OCI-LY1 (cell line): ENCODE data around the gene PTPRQ.

Experiments used
- H2AFZ ChIP-seq: fragments of 200-600 bp; sonication (generic), shearing (Covaris generic); 2 replicates; pipeline ENCODE4 v1.6.0; 2014; ENCODE audit warnings: antibody characterized with exemption, mild to moderate bottlenecking, low read length
- H3F3A ChIP-seq: fragments of 200-600 bp; sonication (generic), shearing (Covaris generic); 2 replicates; pipeline ENCODE4 v1.6.0; 2014; ENCODE audit warnings: mild to moderate bottlenecking, antibody characterized with exemption, low read length, moderate library complexity; ENCODE audit not compliant: insufficient read depth
- H3K27ac ChIP-seq: fragments of 200-600 bp; sonication (generic); 2 replicates; pipeline ENCODE4 v1.5.1; 2014; ENCODE audit warnings: low read length, mixed run types, mild to moderate bottlenecking, low read depth; ENCODE audit not compliant: poor library complexity, severe bottlenecking
- H3K27me3 ChIP-seq: fragments of 200-600 bp; sonication (generic); 2 replicates; pipeline ENCODE4 v1.6.0; 2014; ENCODE audit warnings: antibody characterized with exemption, mild to moderate bottlenecking, low read length, moderate library complexity; ENCODE audit not compliant: insufficient read depth
- H3K36me3 ChIP-seq: fragments of 200-600 bp; sonication (generic); 2 replicates; pipeline ENCODE4 v1.6.1; 2014; ENCODE audit warnings: mild to moderate bottlenecking, antibody characterized with exemption, low read length, moderate library complexity, mixed read lengths; ENCODE audit not compliant: insufficient read depth
- H3K4me1 ChIP-seq: fragments of 200-600 bp; sonication (generic); 2 replicates; pipeline ENCODE4 v1.5.1; 2014; ENCODE audit warnings: mild to moderate bottlenecking, low read length, moderate library complexity; ENCODE audit not compliant: insufficient read depth, severe bottlenecking
- H3K4me2 ChIP-seq: fragments of 200-600 bp; sonication (generic), shearing (Covaris generic); 2 replicates; pipeline ENCODE4 v1.6.1; 2014; ENCODE audit warnings: low read length
- H3K4me3 ChIP-seq: fragments of 200-600 bp; sonication (generic); 2 replicates; pipeline ENCODE4 v1.5.1; 2014; ENCODE audit warnings: low read length, low read depth, mild to moderate bottlenecking, mixed read lengths; ENCODE audit not compliant: poor library complexity, severe bottlenecking
- H3K79me2 ChIP-seq: fragments of 200-600 bp; shearing (Covaris generic); 2 replicates; pipeline ENCODE4 v1.6.1; 2016; ENCODE audit warnings: mixed run types, low read length, mixed read lengths; ENCODE audit not compliant: insufficient read depth
- H3K9ac ChIP-seq: fragments of 200-600 bp; sonication (generic), shearing (Covaris generic); 2 replicates; pipeline ENCODE4 v1.6.1; 2014; ENCODE audit warnings: mild to moderate bottlenecking, low read length, mixed read lengths
- H3K9me2 ChIP-seq: fragments of 200-600 bp; sonication (generic), shearing (Covaris generic); 2 replicates; pipeline ENCODE4 v1.6.1; 2014; ENCODE audit warnings: low read depth, mild to moderate bottlenecking, low read length, mixed read lengths
- H3K9me3 ChIP-seq: fragments of 200-600 bp; shearing (Covaris generic); 2 replicates; pipeline ENCODE4 v1.6.1; 2014; ENCODE audit warnings: low read length, mixed read lengths
- H4K20me1 ChIP-seq: fragments of 200-600 bp; sonication (generic), shearing (Covaris generic); 2 replicates; pipeline ENCODE4 v1.6.0; 2016; ENCODE audit warnings: mild to moderate bottlenecking, low read length; ENCODE audit not compliant: insufficient read depth
- CTCF ChIP-seq: fragments of 200-600 bp; sonication (generic), shearing (Covaris generic); IDR thresholded peaks from 2 replicates; pipeline ENCODE4 v1.5.1; 2017; ENCODE audit warnings: mild to moderate bottlenecking, antibody characterized with exemption, low read length, moderate library complexity, mixed read lengths
- EZH2 ChIP-seq: fragments of 200-600 bp; sonication (generic), shearing (Covaris generic); IDR thresholded peaks from 2 replicates; pipeline ENCODE4 v1.8.0; 2017; ENCODE audit warnings: borderline replicate concordance, mixed run types, mild to moderate bottlenecking, antibody characterized with exemption, low read length, moderate library complexity, mixed read lengths

Gene PTPRQ

GRCh38 chr12:80655751-80656150 lies 211.7 kb downstream of the PTPRQ start:
- H3K27ac ChIP-seq: no peak overlapping the region
- no peak overlapping the region for H3K4me2 ChIP-seq
- H3K4me1 ChIP-seq: no peaks in the 10 kb centered on the region
- H3K9ac ChIP-seq: no peak overlapping the region
- no peaks in the 10 kb centered on the region for H3K9me2 ChIP-seq
- TF ChIP-seq CTCF: no peak
- TF ChIP-seq EZH2: no peak
- no peaks in the 10 kb centered on the region for H3K9me3 ChIP-seq
- no peaks in the 10 kb centered on the region for H3K27me3 ChIP-seq
- H4K20me1 ChIP-seq: no peaks in the 10 kb centered on the region
- no peak overlapping the region for H2AFZ ChIP-seq
- no peaks in the 10 kb centered on the region for H3K36me3 ChIP-seq
- no peak overlapping the region for H3K4me3 ChIP-seq
- H3F3A ChIP-seq: no peaks in the 10 kb centered on the region
- H3K79me2 ChIP-seq: no peaks in the 10 kb centered on the region

- TF ChIP-seq EZH2: no peak
- TF ChIP-seq CTCF: no peak
- H3K27ac ChIP-seq: no peak overlapping the region
Measured at GRCh38 chr12:80659512-80660063, 215.6 kb downstream of the PTPRQ start.

GRCh38 chr12:80662586-80662985 lies 218.6 kb downstream of the PTPRQ start:
- Histone ChIP-seq H3K36me3 (no peaks in the 10 kb centered on the region), H3K79me2 (no peaks in the 10 kb centered on the region), H4K20me1 (no peaks in the 10 kb centered on the region), H3F3A (no peaks in the 10 kb centered on the region), H2AFZ (no peak overlapping the region), H3K4me2 (no peak overlapping the region), H3K9me3 (no peaks in the 10 kb centered on the region), H3K4me1 (no peaks in the 10 kb centered on the region), H3K27me3 (no peaks in the 10 kb centered on the region), H3K4me3 (no peak overlapping the region), H3K27ac (no peak overlapping the region), H3K9me2 (no peaks in the 10 kb centered on the region), H3K9ac (no peak overlapping the region)
- no peak for TF ChIP-seq CTCF
- TF ChIP-seq EZH2: no peak

More at GRCh38 chr12:80659512-80660063, 215.6 kb downstream of the PTPRQ start:
- H3K27me3 ChIP-seq: no peaks in the 10 kb centered on the region
- no peak overlapping the region for H3K9ac ChIP-seq
- no peaks in the 10 kb centered on the region for H4K20me1 ChIP-seq
- no peak overlapping the region for H3K4me3 ChIP-seq
- H3K4me2 ChIP-seq: no peak overlapping the region
- H2AFZ ChIP-seq: no peak overlapping the region
- H3F3A ChIP-seq: no peaks in the 10 kb centered on the region
- no peaks in the 10 kb centered on the region for H3K36me3 ChIP-seq
- H3K9me2 ChIP-seq: no peaks in the 10 kb centered on the region
- H3K79me2 ChIP-seq: no peaks in the 10 kb centered on the region
- H3K4me1 ChIP-seq: no peaks in the 10 kb centered on the region
- H3K9me3 ChIP-seq: no peaks in the 10 kb centered on the region
